A673 (cell line): ENCODE results near the gene TRPC6. TPM values are rescaled to one million over a fixed set of nuclear protein-coding genes. Genes with fewer than 3 reads are reported as not detected.

Experiments
- BruUV-seq: library from RNA; stranded (reverse); fragments of 400-500 nt; replicated peaks from 2 replicates; lab custom pipeline; 2021; lab: Mats Ljungman, UMichigan
- CTCF ChIA-PET: fragments of 300-600 bp; sonication (Branson Sonifier 250); formaldehyde crosslinking; loops from one replicate; lab custom pipeline; 2022; ENCODE audit warnings: antibody characterized with exemption; lab: Charles Lee
- POLR2A ChIA-PET: fragments of 300-600 bp; sonication (Branson Sonifier 250); formaldehyde crosslinking; loops from one replicate; lab custom pipeline; 2022; ENCODE audit warnings: antibody characterized with exemption; ENCODE audit not compliant: low non-redundant PET; lab: Charles Lee
- DNase-seq: peaks from one replicate; pipeline ENCODE4 v3.0.0-alpha.2; 2015; ENCODE audit warnings: low spot score
- H3K27ac ChIP-seq: fragments of 200-600 bp; sonication (generic); 2 replicates; pipeline ENCODE4 v1.5.1; 2016; ENCODE audit warnings: mixed run types, low read depth, mild to moderate bottlenecking, mixed read lengths, antibody characterized with exemption, low read length; ENCODE audit not compliant: poor library complexity, severe bottlenecking
- H3K27me3 ChIP-seq: fragments of 200-600 bp; sonication (generic); replicated peaks from 2 replicates; pipeline ENCODE4 v1.6.1; 2017; ENCODE audit warnings: mixed run types, low read depth, mild to moderate bottlenecking, mixed read lengths, antibody characterized with exemption, low read length; ENCODE audit not compliant: insufficient read depth, poor library complexity
- H3K36me3 ChIP-seq: fragments of 200-600 bp; sonication (generic); 2 replicates; pipeline ENCODE4 v1.6.1; 2016; ENCODE audit warnings: mixed run types, mild to moderate bottlenecking, mixed read lengths, antibody characterized with exemption, low read length; ENCODE audit not compliant: insufficient read depth, poor library complexity, severe bottlenecking
- H3K4me1 ChIP-seq: fragments of 200-600 bp; sonication (generic); 2 replicates; pipeline ENCODE4 v1.6.1; 2017; ENCODE audit warnings: mixed run types, mild to moderate bottlenecking, mixed read lengths, antibody characterized with exemption, low read length; ENCODE audit not compliant: insufficient read depth, poor library complexity, severe bottlenecking
- H3K4me3 ChIP-seq: fragments of 200-600 bp; sonication (generic); 2 replicates; pipeline ENCODE4 v1.5.1; 2016; ENCODE audit warnings: low read depth, mixed run types, mild to moderate bottlenecking, mixed read lengths, low read length; ENCODE audit not compliant: poor library complexity, severe bottlenecking
- H3K9me3 ChIP-seq: fragments of 200-600 bp; sonication (generic); 2 replicates; pipeline ENCODE4 v1.6.1; 2016; ENCODE audit warnings: mixed run types, low read depth, mild to moderate bottlenecking, mixed read lengths, antibody characterized with exemption, low read length; ENCODE audit not compliant: poor library complexity, severe bottlenecking
- EZH2 ChIP-seq: fragments of 200-600 bp; sonication (generic); IDR thresholded peaks from 2 replicates; pipeline ENCODE4 v1.6.1; 2017; ENCODE audit warnings: borderline replicate concordance, low read depth, mild to moderate bottlenecking, mixed read lengths, antibody characterized with exemption, low read length; ENCODE audit not compliant: poor library complexity, severe bottlenecking
- intact Hi-C: fragments of 100-400 bp; cut with micrococcal nuclease; formaldehyde crosslinking; loops from one replicate; pipeline ENCODE4 v1.10.0; 2022; ENCODE audit not compliant: unreplicated experiment
- total RNA-seq: library from RNA; stranded (reverse); gene quantifications from 2 replicates; pipeline ENCODE4 v1.2.3, GENCODE V29; 2021
- TF ChIP-seq, protein P1 (sequence below): fragments of 300-800, 200-600 bp; sonication (generic); conservative IDR thresholded peaks from 2 replicates; pipeline ENCODE4 v1.5.1; 2017; ENCODE audit warnings: low read depth, mild to moderate bottlenecking, antibody characterized with exemption, low read length, moderate library complexity, mixed read lengths

TRPC6 gene
- total RNA-seq, 1 experiment from 2014 or later, result not detected

DNA sequence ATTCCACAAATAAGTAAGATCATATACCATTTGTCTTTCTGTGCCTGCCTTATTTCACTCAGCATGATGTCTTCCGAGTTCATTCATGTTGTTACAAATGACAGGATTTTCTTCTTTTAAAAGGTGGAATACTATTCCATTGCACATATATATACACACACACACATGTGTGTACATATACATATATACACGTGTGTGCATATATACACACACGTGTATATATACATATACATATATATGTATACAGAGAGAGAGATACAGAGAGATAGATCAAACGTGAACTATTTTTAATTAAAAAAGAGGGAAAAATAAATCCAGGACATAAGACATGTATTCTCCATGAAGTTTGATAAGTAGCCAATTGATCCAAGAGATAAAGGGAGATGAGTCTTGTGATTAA is 108.1 kb downstream of the TRPC6 start:
- intact Hi-C loops, result no loop called here
- Histone ChIP-seq H3K27ac (no peak overlapping the region), H3K36me3 (no peaks in the 10 kb centered on the region), H3K27me3 (no peaks in the 10 kb centered on the region), H3K4me1 (no peaks in the 10 kb centered on the region), H3K4me3 (no peak overlapping the region), H3K9me3 (no peaks in the 10 kb centered on the region)
- TF ChIP-seq, protein P1, sequence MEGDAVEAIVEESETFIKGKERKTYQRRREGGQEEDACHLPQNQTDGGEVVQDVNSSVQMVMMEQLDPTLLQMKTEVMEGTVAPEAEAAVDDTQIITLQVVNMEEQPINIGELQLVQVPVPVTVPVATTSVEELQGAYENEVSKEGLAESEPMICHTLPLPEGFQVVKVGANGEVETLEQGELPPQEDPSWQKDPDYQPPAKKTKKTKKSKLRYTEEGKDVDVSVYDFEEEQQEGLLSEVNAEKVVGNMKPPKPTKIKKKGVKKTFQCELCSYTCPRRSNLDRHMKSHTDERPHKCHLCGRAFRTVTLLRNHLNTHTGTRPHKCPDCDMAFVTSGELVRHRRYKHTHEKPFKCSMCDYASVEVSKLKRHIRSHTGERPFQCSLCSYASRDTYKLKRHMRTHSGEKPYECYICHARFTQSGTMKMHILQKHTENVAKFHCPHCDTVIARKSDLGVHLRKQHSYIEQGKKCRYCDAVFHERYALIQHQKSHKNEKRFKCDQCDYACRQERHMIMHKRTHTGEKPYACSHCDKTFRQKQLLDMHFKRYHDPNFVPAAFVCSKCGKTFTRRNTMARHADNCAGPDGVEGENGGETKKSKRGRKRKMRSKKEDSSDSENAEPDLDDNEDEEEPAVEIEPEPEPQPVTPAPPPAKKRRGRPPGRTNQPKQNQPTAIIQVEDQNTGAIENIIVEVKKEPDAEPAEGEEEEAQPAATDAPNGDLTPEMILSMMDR, result no peak
- no peak for TF ChIP-seq EZH2
- ChIA-PET CTCF (no interaction called here), POLR2A (no interaction called here)
- DNase-seq, result no peak
- no TSS peak for BruUV-seq

DNA sequence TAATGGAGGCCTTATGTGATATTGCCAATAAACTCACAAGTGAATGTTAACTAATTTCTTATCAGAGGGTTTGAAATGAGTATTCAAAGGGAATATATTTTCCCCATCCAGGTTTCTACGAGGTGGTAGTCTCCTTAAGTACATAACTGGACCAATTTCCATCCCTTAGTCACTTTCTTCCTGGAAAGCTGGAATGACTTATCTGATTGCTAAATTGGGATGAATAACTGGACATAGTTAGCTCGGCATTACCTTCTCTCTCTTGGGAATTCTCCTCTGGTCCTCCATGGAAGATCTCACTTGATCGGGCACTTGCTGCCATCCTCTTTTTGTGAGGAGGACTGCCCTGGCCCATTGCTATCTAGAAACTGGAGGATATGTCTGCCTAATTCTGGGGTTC is 109.1 kb downstream of the TRPC6 start:
- CTCF ChIA-PET, result no interaction called here
- BruUV-seq, result no TSS peak
- intact Hi-C loops, result no loop called here

DNA sequence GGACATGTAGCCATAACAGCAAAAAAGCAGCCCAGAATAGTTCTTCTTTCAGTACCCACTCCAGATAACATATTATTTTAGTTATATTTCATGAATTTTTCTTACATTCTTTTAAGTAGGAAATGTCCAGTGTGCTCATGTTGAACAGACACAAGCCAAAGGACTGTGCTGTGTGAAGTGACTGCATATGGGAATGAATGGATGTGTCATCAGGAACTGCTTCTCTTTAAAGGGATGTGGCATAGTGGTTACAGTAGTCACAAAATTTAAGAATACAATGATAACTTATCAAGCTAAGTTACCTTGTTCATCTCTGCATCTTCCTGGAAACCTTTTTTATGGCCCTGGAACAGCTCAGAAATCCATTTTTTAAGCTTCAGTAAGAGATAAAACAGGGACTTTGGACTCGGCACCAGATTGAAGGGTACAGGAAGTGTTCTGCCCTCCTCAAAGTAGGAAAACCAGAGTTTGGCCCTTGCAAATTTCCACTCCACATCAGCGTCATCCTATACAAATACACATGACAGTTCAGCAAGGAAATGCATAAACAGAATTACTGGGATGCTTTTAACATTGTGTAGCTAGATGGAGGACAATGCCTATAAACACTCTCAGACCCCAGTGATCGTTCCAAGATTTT is 112.8 kb downstream of the TRPC6 start:
- no peak overlapping the region for H3K27ac ChIP-seq
- intact Hi-C loops, result no loop called here
- no peaks in the 10 kb centered on the region for H3K36me3 ChIP-seq
- no TSS peak for BruUV-seq
- H3K27me3 ChIP-seq, result no peaks in the 10 kb centered on the region
- POLR2A ChIA-PET, result no interaction called here
- no peak for DNase-seq
- H3K4me1 ChIP-seq, result no peaks in the 10 kb centered on the region
- H3K4me3 ChIP-seq, result no peak overlapping the region
- CTCF ChIA-PET, result no interaction called here
- H3K9me3 ChIP-seq, result no peaks in the 10 kb centered on the region
- TF ChIP-seq, protein P1, result no peak
- no peak for TF ChIP-seq EZH2

More for the DNA sequence above, 109.1 kb downstream of the TRPC6 start:
- TF ChIP-seq, protein P1, result no peak
- no peak for TF ChIP-seq EZH2
- H3K27ac ChIP-seq, result no peak overlapping the region
- H3K9me3 ChIP-seq, result no peaks in the 10 kb centered on the region
- H3K36me3 ChIP-seq, result no peaks in the 10 kb centered on the region
- no peak overlapping the region for H3K4me3 ChIP-seq
- no peaks in the 10 kb centered on the region for H3K27me3 ChIP-seq
- DNase-seq, result no peak
- POLR2A ChIA-PET, result no interaction called here
- H3K4me1 ChIP-seq, result no peaks in the 10 kb centered on the region
